Measurements from ENCODE around the gene EPHA7. TPM values are rescaled to one million over a fixed set of nuclear protein-coding genes. Genes with fewer than 3 reads are reported as not detected.

EPHA7 gene
- total RNA-seq, 1 experiment from 2014 or later = 10.7 TPM

DNA sequence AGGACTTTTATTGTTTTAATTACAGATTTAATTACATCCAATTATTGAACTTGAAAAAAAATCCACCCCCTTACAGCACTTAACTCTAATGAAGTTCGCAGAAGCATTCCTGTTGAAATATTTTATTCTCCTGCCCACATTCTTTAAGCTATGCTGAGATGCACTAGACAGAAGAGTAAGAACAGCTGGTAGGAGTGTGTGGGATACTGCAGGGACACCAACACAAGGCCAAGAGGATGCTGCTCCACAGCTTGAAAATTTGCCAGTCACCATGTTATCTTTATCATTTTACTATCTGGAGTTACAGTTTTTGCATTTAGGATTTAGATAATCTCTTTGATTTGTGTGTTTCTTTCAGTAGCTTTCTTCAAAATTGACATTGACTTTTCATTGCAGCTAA is 180.7 kb downstream of the EPHA7 start:
- ChIA-PET CTCF (no interaction called here), POLR2A (ENCODE audit: low non-redundant PET) (no interaction called here)
- intact Hi-C loops (cut with micrococcal nuclease; ENCODE audit: unreplicated experiment) = no loop called here
- no peaks in the 10 kb centered on the region for H3K4me1 ChIP-seq (ENCODE audit: insufficient read depth, low read length, poor library complexity, severe bottlenecking)
- no peak for TF ChIP-seq EZH2 (IDR thresholded peaks at IDR 0.05; ENCODE audit: borderline replicate concordance, low read depth, low read length, poor library complexity, severe bottlenecking)
- TF ChIP-seq CTCF (conservative IDR thresholded peaks at IDR 0.05; ENCODE audit: low read depth, low read length) = no peak
- no peaks in the 10 kb centered on the region for H3K36me3 ChIP-seq (ENCODE audit: insufficient read depth, low read length, poor library complexity, severe bottlenecking)
- H3K27me3 ChIP-seq (replicated peaks; ENCODE audit: insufficient read depth, low read depth, low read length, poor library complexity) = no peaks in the 10 kb centered on the region
- H3K27ac ChIP-seq (ENCODE audit: low read depth, low read length, poor library complexity, severe bottlenecking) = no peak overlapping the region
- no peak for DNase-seq (ENCODE audit: low spot score)
- no peak overlapping the region for H3K4me3 ChIP-seq (ENCODE audit: low read depth, low read length, poor library complexity, severe bottlenecking)
- BruUV-seq (replicated peaks) = no TSS peak
- H3K9me3 ChIP-seq (ENCODE audit: low read depth, low read length, poor library complexity, severe bottlenecking) = no peaks in the 10 kb centered on the region

GRCh38 chr6:93235775-93236174 is 183.6 kb downstream of the EPHA7 start:
- BruUV-seq (replicated peaks) = no TSS peak

GRCh38 chr6:93226822-93227221 is 192.5 kb downstream of the EPHA7 start:
- Histone ChIP-seq H3K4me1 (ENCODE audit: insufficient read depth, low read length, poor library complexity, severe bottlenecking) (no peaks in the 10 kb centered on the region), H3K27ac (ENCODE audit: low read depth, low read length, poor library complexity, severe bottlenecking) (no peak overlapping the region), H3K27me3 (replicated peaks; ENCODE audit: insufficient read depth, low read depth, low read length, poor library complexity) (no peaks in the 10 kb centered on the region), H3K36me3 (ENCODE audit: insufficient read depth, low read length, poor library complexity, severe bottlenecking) (no peaks in the 10 kb centered on the region), H3K9me3 (ENCODE audit: low read depth, low read length, poor library complexity, severe bottlenecking) (no peaks in the 10 kb centered on the region), H3K4me3 (ENCODE audit: low read depth, low read length, poor library complexity, severe bottlenecking) (no peak overlapping the region)
- TF ChIP-seq CTCF (conservative IDR thresholded peaks at IDR 0.05; ENCODE audit: low read depth, low read length) = no peak
- TF ChIP-seq EZH2 (IDR thresholded peaks at IDR 0.05; ENCODE audit: borderline replicate concordance, low read depth, low read length, poor library complexity, severe bottlenecking) = no peak
- POLR2A ChIA-PET (ENCODE audit: low non-redundant PET) = no interaction called here
- CTCF ChIA-PET = no interaction called here
- intact Hi-C loops (cut with micrococcal nuclease; ENCODE audit: unreplicated experiment) = no loop called here
- BruUV-seq (replicated peaks) = no TSS peak
- DNase-seq (ENCODE audit: low spot score) = no peak

More at GRCh38 chr6:93235775-93236174, 183.6 kb downstream of the EPHA7 start:
- Histone ChIP-seq H3K27me3 (replicated peaks; ENCODE audit: insufficient read depth, low read depth, low read length, poor library complexity) (no peaks in the 10 kb centered on the region), H3K4me1 (ENCODE audit: insufficient read depth, low read length, poor library complexity, severe bottlenecking) (no peaks in the 10 kb centered on the region), H3K27ac (ENCODE audit: low read depth, low read length, poor library complexity, severe bottlenecking) (no peak overlapping the region), H3K9me3 (ENCODE audit: low read depth, low read length, poor library complexity, severe bottlenecking) (no peaks in the 10 kb centered on the region), H3K36me3 (ENCODE audit: insufficient read depth, low read length, poor library complexity, severe bottlenecking) (no peaks in the 10 kb centered on the region), H3K4me3 (ENCODE audit: low read depth, low read length, poor library complexity, severe bottlenecking) (no peak overlapping the region)
- TF ChIP-seq CTCF (conservative IDR thresholded peaks at IDR 0.05; ENCODE audit: low read depth, low read length) (no peak), EZH2 (IDR thresholded peaks at IDR 0.05; ENCODE audit: borderline replicate concordance, low read depth, low read length, poor library complexity, severe bottlenecking) (no peak)
- ChIA-PET POLR2A (ENCODE audit: low non-redundant PET) (no interaction called here), CTCF (no interaction called here)
- intact Hi-C loops (cut with micrococcal nuclease; ENCODE audit: unreplicated experiment) = no loop called here
- DNase-seq (ENCODE audit: low spot score) = no peak

All from A673 (cell line).